HAP-1 (cell line): ENCODE measurements around the gene MAP7D2.

ENCODE experiments used
- DNase-seq, 2 experiments: peaks; one replicate each; pipeline ENCODE4 v3.0.0-alpha.2; 2016 to 2020; ENCODE audit warnings: low spot score in 2 of 2
- H3K27me3 ChIP-seq: fragments of 250-450 bp; sonication (Bioruptor Pico); 2 replicates; pipeline ENCODE4 v1.5.1; 2020; ENCODE audit warnings: low read depth, mild to moderate bottlenecking, moderate library complexity
- H3K36me3 ChIP-seq: fragments of 250-450 bp; sonication (Bioruptor Pico); replicated peaks from 2 replicates; pipeline ENCODE4 v1.5.1; 2020; ENCODE audit warnings: mild to moderate bottlenecking
- H3K4me1 ChIP-seq: fragments of 250-450 bp; sonication (Bioruptor Pico); 2 replicates; pipeline ENCODE4 v1.5.1; 2020; ENCODE audit warnings: mild to moderate bottlenecking
- H3K4me3 ChIP-seq: fragments of 250-450 bp; sonication (Bioruptor Pico); 2 replicates; pipeline ENCODE4 v1.5.1; 2020; ENCODE audit warnings: mild to moderate bottlenecking, moderate library complexity
- H3K9me3 ChIP-seq: fragments of 250-450 bp; sonication (Bioruptor Pico); 2 replicates; pipeline ENCODE4 v1.5.1; 2020; ENCODE audit warnings: mild to moderate bottlenecking, moderate library complexity
- in situ Hi-C: fragments of 300-500 bp; cut with MboI; formaldehyde crosslinking; loops from 3 replicates; pipeline ENCODE4 v1.14.3; 2020; ENCODE audit warnings: low sequenced_read_pairs, inconsistent platforms, mixed read lengths

Gene MAP7D2

DNA sequence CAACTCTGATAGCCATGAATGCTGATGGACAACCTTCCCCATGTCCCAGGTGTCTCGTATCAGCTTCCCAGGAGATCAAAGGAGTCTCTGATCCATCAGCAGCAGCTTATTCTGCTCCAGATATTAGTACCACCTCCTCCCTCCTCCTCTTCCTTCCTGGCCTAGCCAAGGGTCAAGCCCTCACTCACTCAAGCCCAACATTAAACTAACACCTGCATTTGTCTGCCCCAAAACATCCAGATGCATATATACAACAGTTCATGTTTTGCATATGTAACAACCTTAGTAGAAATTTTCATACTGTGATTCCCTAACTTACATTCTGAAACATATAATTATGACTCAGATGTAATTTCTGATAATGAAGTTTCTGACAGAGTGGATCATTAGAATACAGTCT is 155.8 kb downstream of the MAP7D2 start:
- H3K9me3 ChIP-seq: no peaks in the 10 kb centered on the region
- in situ Hi-C loops: no loop called here
- no peaks in the 10 kb centered on the region for H3K27me3 ChIP-seq
- DNase-seq: no peak
- H3K4me1 ChIP-seq: peaks cover 5% of the 10 kb centered on the region
- peaks cover 6% of the 10 kb centered on the region for H3K36me3 ChIP-seq
- H3K4me3 ChIP-seq: no peak overlapping the region

DNA sequence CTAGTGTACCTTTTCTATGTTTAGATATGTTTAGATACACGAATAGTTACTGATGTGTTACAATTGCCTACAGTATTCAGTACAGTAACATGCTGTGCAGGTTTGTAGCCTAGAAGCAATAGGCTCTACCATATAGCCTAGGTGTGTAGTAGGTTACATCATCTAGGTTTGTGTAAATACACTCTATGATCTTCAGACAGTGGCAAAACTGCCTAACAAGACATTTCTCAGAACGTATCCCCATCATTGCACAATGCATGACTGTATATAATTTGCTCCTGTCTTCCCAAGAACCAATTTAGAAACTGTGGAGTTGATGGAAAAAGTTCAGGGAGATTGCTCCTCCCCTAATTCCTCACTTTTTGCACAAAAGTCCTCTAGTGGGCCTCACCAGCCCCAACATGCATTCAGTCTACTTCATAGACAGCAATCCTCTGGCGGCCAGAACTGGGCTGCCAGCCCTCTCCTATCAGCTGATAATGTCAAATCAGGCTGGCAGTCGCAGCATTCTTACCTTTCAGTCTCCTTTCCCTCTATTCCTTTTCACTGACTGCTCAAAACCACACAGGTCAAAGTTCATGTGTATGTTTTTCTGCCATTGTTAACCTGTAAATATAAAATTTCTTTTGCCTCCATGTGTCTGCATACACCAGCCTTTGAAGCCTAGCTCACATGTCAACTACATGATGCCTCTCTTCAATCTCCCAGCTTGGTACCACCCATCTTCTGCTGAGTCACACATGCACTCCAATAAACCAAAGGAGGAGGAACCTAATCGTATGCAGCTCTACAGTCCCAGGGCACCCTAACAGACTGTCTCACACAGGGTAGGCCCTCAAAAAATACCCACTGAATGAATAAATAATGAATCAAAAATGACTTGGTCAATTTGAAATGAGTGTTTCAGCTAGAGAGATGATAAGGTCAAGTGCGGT is 157.9 kb downstream of the MAP7D2 start:
- no peaks in the 10 kb centered on the region for H3K4me1 ChIP-seq
- no peak for DNase-seq
- in situ Hi-C loops: no loop called here
- no peak overlapping the region for H3K4me3 ChIP-seq
- no peaks in the 10 kb centered on the region for H3K36me3 ChIP-seq
- no peaks in the 10 kb centered on the region for H3K9me3 ChIP-seq
- no peaks in the 10 kb centered on the region for H3K27me3 ChIP-seq

DNA sequence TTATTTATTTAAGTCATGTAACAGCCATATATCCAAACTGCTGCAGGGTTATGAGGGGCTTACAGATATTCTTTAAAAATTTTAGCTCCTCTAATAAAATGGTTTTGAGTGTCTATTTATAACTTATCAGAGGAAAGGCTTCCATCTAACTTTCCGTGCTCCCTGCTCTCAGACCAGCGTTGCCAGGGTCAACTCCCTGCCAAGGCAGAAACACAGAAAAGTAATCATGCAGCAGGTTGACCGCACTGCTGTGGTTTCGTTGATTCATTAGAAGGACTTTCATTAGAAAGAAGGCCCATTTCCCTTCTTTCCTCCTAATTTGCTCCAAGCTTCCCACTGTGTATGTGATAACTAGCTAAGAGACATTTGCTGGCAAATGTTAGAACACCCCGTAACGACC is 159.8 kb downstream of the MAP7D2 start:
- Histone ChIP-seq H3K36me3 (no peaks in the 10 kb centered on the region), H3K4me1 (no peaks in the 10 kb centered on the region), H3K27me3 (no peaks in the 10 kb centered on the region), H3K4me3 (no peak overlapping the region), H3K9me3 (no peaks in the 10 kb centered on the region)
- no peak for DNase-seq
- in situ Hi-C loops: no loop called here
